SH-SY5Y (cell line): Measurements from ENCODE around the gene PZP.

Experiments
- GATA2 ChIP-seq: IDR thresholded peaks from 2 replicates; pipeline ENCODE4 v1.6.1; 2011; ENCODE audit warnings: mild to moderate bottlenecking, low read depth, low read length
- GATA3 ChIP-seq: IDR thresholded peaks from 2 replicates; pipeline ENCODE4 v1.6.1; 2011; ENCODE audit warnings: low read depth, mild to moderate bottlenecking, low read length, moderate library complexity

- TF ChIP-seq GATA3 = no peak
- no peak for TF ChIP-seq GATA2
Measured at GRCh38 chr12:9163392-9163791, 44.8 kb downstream of the PZP start.
